Left lung (tissue), 14 donors: ENCODE results near the gene ARSB. TPM values are rescaled to one million over a fixed set of nuclear protein-coding genes. Genes with fewer than 3 reads are reported as not detected.

Experiments
- ATAC-seq: fragments of 200-7000 bp; cut with Tn5 transposase; one replicate; pipeline ENCODE4 v1.9.1; 2020; ENCODE audit warnings: moderate library complexity
- DNase-seq, 4 donors: peaks; one replicate each; pipeline ENCODE4 v3.0.0-alpha.2; 2013 to 2020
- H3K27ac ChIP-seq, 2 donors: fragments of 200-600 bp; sonication (generic) in 1 of 2; one replicate each; pipeline versions ENCODE4 v1.5.0 to v1.8.0; 2020 to 2021
- H3K27me3 ChIP-seq, 2 donors: fragments of 200-600 bp; sonication (generic) in 1 of 2; one replicate each; pipeline versions ENCODE4 v1.5.0 to v1.8.0; 2020 to 2021
- H3K36me3 ChIP-seq, 2 donors: fragments of 200-600 bp; sonication (generic) in 1 of 2; one replicate each; pipeline versions ENCODE4 v1.5.0 to v1.8.0; 2020 to 2021
- H3K4me1 ChIP-seq, 2 donors: fragments of 200-600 bp; one replicate each; pipeline ENCODE4 v1.8.0; 2021
- H3K4me3 ChIP-seq, 2 donors: fragments of 200-600 bp; sonication (generic) in 1 of 2; one replicate each; pipeline versions ENCODE4 v1.5.0 to v1.8.0; 2020 to 2021; ENCODE audit warnings: mild to moderate bottlenecking in 1 of 2
- H3K9me3 ChIP-seq, 2 donors: fragments of 200-600 bp; sonication (generic) in 1 of 2; one replicate each; pipeline versions ENCODE4 v1.5.0 to v1.8.0; 2020 to 2021
- CTCF ChIP-seq, 2 donors: fragments of 200-600 bp; sonication (generic) in 1 of 2; IDR thresholded peaks; one replicate each; pipeline versions ENCODE4 v1.5.0 to v1.8.0; 2021; ENCODE audit warnings: antibody characterized with exemption in 2 of 2
- intact Hi-C, 2 donors: fragments of 100-400 bp; cut with DNase I; formaldehyde crosslinking; loops; one replicate each; pipeline versions ENCODE4 v1.11.2 to v1.14.2; 2022
- long read RNA-seq, 12 donors: library from polyadenylated mRNA in 2 of 12; unstranded in 2 of 12; transcript quantifications; one replicate each; pipeline ENCODE4 v2.0.0 and lab custom pipeline, GENCODE V29; 2019 to 2026
- polyA plus RNA-seq, 6 donors: library from polyadenylated mRNA; unstranded; fragments of 120-200 nt; gene quantifications; one replicate each; pipeline ENCODE4 v1.2.1, GENCODE V29; 2013; ENCODE audit not compliant: insufficient read length in 6 of 6
- total RNA-seq, 2 donors: library from RNA; stranded (reverse); fragmentation: NEBNext Ultra II Directional; extraction: Animal tissue kit (Norgen Biotek cat#: 25700); gene quantifications; one replicate each; pipeline ENCODE4 v1.2.1, GENCODE V29; 2021
- donor health status: DM: no; HTN: yes; CAD: no.
- donor health status: DM: no; HTN: no; CAD: no.

Gene ARSB
- total RNA-seq (10 to 100 TPM; 20.2 to 26.0 TPM), polyA plus RNA-seq (10 to 100 TPM; 13.2 to 20.2 (median 16.3) TPM)
- long read RNA-seq, donor 1, full-length matches to known transcripts, result 7 of 16 reads
- long read RNA-seq, donor 1, partial matches to known transcripts, result 9 of 16 reads
- long read RNA-seq, donor 1, other reads (novel, unspliced or antisense), result 0 of 16 reads
- long read RNA-seq, donor 2, full-length matches to known transcripts, result 6 of 6 reads
- long read RNA-seq, donor 2, partial matches to known transcripts, result 0 of 6 reads
- long read RNA-seq, donor 2, other reads (novel, unspliced or antisense), result 0 of 6 reads
- long read RNA-seq, donor 3, full-length matches to known transcripts, result 1 of 1 reads
- long read RNA-seq, donor 3, partial matches to known transcripts, result 0 of 1 reads
- long read RNA-seq, donor 3, other reads (novel, unspliced or antisense), result 0 of 1 reads
- long read RNA-seq, donor 4, partial matches to known transcripts, result 2 of 2 reads
- long read RNA-seq, donor 4, other reads (novel, unspliced or antisense), result 0 of 2 reads
- long read RNA-seq, donor 5, full-length matches to known transcripts, result 3 of 3 reads
- long read RNA-seq, donor 5, partial matches to known transcripts, result 0 of 3 reads
- long read RNA-seq, donor 5, other reads (novel, unspliced or antisense), result 0 of 3 reads
- long read RNA-seq, donor 6, full-length matches to known transcripts, result 3 of 3 reads
- long read RNA-seq, donor 6, partial matches to known transcripts, result 0 of 3 reads
- long read RNA-seq, donor 6, other reads (novel, unspliced or antisense), result 0 of 3 reads
- long read RNA-seq, donor 7, result 0 reads
- long read RNA-seq, donor 8, full-length matches to known transcripts, result 5 of 5 reads
- long read RNA-seq, donor 8, partial matches to known transcripts, result 0 of 5 reads
- long read RNA-seq, donor 8, other reads (novel, unspliced or antisense), result 0 of 5 reads
- long read RNA-seq, donor 9, result 0 reads
- long read RNA-seq, donor 10, full-length matches to known transcripts, result 1 of 4 reads
- long read RNA-seq, donor 10, partial matches to known transcripts, result 1 of 4 reads
- long read RNA-seq, donor 10, other reads (novel, unspliced or antisense), result 2 of 4 reads
- long read RNA-seq, donor 11, full-length matches to known transcripts, result 3 of 8 reads
- long read RNA-seq, donor 11, partial matches to known transcripts, result 5 of 8 reads
- long read RNA-seq, donor 11, other reads (novel, unspliced or antisense), result 0 of 8 reads
- long read RNA-seq, donor 12, full-length matches to known transcripts, result 1 of 1 reads
- long read RNA-seq, donor 12, partial matches to known transcripts, result 0 of 1 reads
- long read RNA-seq, donor 12, other reads (novel, unspliced or antisense), result 0 of 1 reads

- peak within 1 kb of the TSS; percentile 73 to 85 for H3K4me3 ChIP-seq
- no peak for TF ChIP-seq CTCF (IDR thresholded peaks at IDR 0.05)
- intact Hi-C loops, result no loop called here
- no peaks in the 10 kb centered on the region for H3K36me3 ChIP-seq
- peaks cover 5 to 35% of the 10 kb centered on the region in 2 donors for H3K4me1 ChIP-seq
- H3K27me3 ChIP-seq, result no peaks in the 10 kb centered on the region
- peak within 1 kb of the TSS; percentile 98 to 99 for H3K27ac ChIP-seq
- H3K9me3 ChIP-seq, result no peaks in the 10 kb centered on the region
- ATAC-seq (peak; percentile 52), DNase-seq (peak in 3 of 4 donors; percentile 47 to 94 (median 67))
These were observed at the start of gene ARSB for GRCh38 chr5:78985116-78985724. ARSB (minus strand) TSS chr5:78985310; CDS start chr5:78985248, 62 bp downstream.

GRCh38 chr5:79032782-79033181, 47.7 kb upstream of the ARSB start:
- no peak for TF ChIP-seq CTCF (IDR thresholded peaks at IDR 0.05)
- H3K27ac ChIP-seq, result no peak overlapping the region
- DNase-seq (no peak), ATAC-seq (no peak)
- no peak overlapping the region for H3K4me3 ChIP-seq
- no peaks in the 10 kb centered on the region for H3K9me3 ChIP-seq
- no peaks in the 10 kb centered on the region for H3K36me3 ChIP-seq
- H3K4me1 ChIP-seq, result no peaks in the 10 kb centered on the region
- intact Hi-C loops, result no loop called here
- H3K27me3 ChIP-seq, result no peaks in the 10 kb centered on the region

- Histone ChIP-seq H3K9me3 (no peaks in the 10 kb centered on the region), H3K4me1 (no peaks in the 10 kb centered on the region), H3K27me3 (no peaks in the 10 kb centered on the region), H3K36me3 (no peaks in the 10 kb centered on the region), H3K4me3 (no peak overlapping the region), H3K27ac (no peak overlapping the region)
- TF ChIP-seq CTCF (IDR thresholded peaks at IDR 0.05), result no peak
- intact Hi-C loops, result no loop called here
- no peak for DNase-seq
- no peak for ATAC-seq
These were observed 47.1 kb upstream of the ARSB start for GRCh38 chr5:79032031-79032695.

GRCh38 chr5:79031485-79031867, 46.4 kb upstream of the ARSB start:
- H3K27me3 ChIP-seq, result no peaks in the 10 kb centered on the region
- intact Hi-C loops, result no loop called here
- no peaks in the 10 kb centered on the region for H3K4me1 ChIP-seq
- H3K36me3 ChIP-seq, result no peaks in the 10 kb centered on the region
- no peak for DNase-seq
- TF ChIP-seq CTCF (IDR thresholded peaks at IDR 0.05), result no peak
- H3K9me3 ChIP-seq, result no peaks in the 10 kb centered on the region
- no peak overlapping the region for H3K27ac ChIP-seq
- no peak for ATAC-seq
- H3K4me3 ChIP-seq, result no peak overlapping the region
